ENCODE data around the gene CCNE1. TPM values are rescaled to one million over a fixed set of nuclear protein-coding genes. Genes with fewer than 3 reads are reported as not detected.

Gene CCNE1
- total RNA-seq, 6 experiments from 2014 or later, result 5.6 to 7.0 (median 6.5) TPM

DNA sequence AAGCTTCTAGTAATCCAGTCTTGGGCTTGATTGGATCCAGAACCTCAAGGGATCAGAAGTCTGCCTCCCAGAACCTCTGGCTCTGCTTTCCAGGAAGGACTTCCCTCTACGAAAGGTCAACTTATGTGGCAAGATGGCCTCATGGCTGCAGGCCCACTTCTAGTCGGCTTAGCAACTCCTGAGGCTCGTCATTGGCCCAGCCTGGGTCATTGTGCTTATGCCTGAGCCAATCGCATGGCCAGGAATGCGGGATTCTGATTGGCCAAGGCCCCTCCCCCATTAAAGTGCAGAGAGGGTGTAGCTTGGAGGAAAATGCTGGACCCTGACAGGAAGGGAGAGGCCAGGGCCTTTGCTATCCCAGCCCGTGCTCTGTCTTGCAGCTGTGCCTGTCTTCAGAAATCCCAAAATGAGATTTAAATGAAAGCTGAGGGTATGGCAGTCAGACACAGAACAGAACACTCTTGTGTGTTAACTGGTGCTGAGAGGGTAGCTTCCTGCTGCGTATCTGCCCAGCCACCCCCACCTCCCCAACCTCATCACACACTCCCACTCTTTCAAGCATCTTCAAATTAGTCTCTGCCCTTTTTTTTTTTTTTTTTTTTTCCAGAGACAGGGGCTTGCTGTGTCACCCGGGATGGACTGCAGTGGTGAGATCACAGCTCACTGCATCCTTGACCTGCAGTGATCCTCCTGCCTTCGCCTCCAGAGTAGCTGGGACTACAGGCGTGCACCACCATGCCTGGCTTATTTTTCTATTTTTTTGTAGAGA, 5.5 kb upstream of the CCNE1 start:
- H3K9me3 Mint-ChIP-seq, result no peaks in the 10 kb centered on the region
- TF ChIP-seq, protein P1, sequence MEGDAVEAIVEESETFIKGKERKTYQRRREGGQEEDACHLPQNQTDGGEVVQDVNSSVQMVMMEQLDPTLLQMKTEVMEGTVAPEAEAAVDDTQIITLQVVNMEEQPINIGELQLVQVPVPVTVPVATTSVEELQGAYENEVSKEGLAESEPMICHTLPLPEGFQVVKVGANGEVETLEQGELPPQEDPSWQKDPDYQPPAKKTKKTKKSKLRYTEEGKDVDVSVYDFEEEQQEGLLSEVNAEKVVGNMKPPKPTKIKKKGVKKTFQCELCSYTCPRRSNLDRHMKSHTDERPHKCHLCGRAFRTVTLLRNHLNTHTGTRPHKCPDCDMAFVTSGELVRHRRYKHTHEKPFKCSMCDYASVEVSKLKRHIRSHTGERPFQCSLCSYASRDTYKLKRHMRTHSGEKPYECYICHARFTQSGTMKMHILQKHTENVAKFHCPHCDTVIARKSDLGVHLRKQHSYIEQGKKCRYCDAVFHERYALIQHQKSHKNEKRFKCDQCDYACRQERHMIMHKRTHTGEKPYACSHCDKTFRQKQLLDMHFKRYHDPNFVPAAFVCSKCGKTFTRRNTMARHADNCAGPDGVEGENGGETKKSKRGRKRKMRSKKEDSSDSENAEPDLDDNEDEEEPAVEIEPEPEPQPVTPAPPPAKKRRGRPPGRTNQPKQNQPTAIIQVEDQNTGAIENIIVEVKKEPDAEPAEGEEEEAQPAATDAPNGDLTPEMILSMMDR (IDR thresholded peaks at IDR 0.05), result no peak
- H3K27me3 Mint-ChIP-seq (ENCODE audit: insufficient read depth), result peaks cover 10% of the 10 kb centered on the region
- no peaks in the 10 kb centered on the region for H3K36me3 Mint-ChIP-seq (ENCODE audit: low read depth)
- no peak overlapping the region for H3K27ac Mint-ChIP-seq
- H3K4me3 Mint-ChIP-seq, result no peak overlapping the region
- DNase-seq, result no peak
- peaks cover 5% of the 10 kb centered on the region; the same call in 1 of the 2 replicates for H3K4me1 Mint-ChIP-seq (ENCODE audit: low read depth)

DNA sequence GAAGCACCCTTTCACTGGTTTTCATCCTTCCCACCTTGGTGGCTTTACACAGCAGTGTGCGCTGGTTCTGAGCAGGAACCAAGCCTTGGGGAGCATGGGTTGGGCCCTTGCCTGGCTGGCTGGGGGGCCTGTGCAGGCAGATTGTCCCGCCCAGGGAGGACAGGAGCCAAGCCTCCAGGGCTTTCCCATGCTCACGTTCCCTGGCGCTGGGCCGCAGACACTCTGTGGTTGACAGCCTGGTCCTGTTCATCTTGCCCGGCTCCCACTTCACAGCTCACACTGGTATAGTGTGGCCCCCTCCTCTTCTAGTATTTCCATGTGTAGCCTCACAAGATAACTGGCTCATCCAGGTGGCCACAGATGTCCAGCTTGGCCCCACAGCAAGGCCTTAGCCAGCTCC, 4.6 kb upstream of the CCNE1 start:
- H3K4me1 Mint-ChIP-seq (ENCODE audit: low read depth), result peaks cover 5% of the 10 kb centered on the region; the same call in 1 of the 2 replicates
- TF ChIP-seq, protein P1 (IDR thresholded peaks at IDR 0.05), result no peak
- DNase-seq, result no peak
- no peaks in the 10 kb centered on the region for H3K9me3 Mint-ChIP-seq
- no peak overlapping the region for H3K27ac Mint-ChIP-seq
- no peak overlapping the region for H3K4me3 Mint-ChIP-seq
- no peaks in the 10 kb centered on the region for H3K36me3 Mint-ChIP-seq (ENCODE audit: low read depth)
- peaks cover 10% of the 10 kb centered on the region for H3K27me3 Mint-ChIP-seq (ENCODE audit: insufficient read depth)

DNA sequence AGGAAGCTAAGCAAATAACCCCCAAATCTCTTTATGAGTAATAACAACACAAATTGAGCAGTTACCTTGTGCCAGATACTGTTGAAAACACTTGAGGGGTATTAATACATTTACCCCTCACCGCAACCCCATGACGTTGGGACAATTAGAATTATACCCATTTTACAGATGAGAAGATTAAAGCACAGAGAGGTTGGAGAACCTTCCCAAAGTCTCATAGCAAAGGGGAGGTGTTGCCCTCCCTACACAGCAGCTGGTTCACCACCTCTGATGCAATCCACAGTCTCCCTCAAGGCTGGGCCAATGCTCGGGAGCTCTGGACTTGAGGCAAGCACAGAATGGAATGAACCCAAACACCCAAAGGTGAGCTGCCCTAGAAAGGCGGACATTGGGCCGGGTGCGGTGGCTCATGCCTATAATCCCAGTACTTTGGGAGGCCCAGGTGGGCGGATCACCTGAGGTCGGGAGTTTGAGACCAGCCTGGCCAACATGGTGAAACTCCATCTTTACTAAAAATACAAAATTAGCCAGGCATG, 3.9 kb upstream of the CCNE1 start:
- Mint-ChIP-seq H3K36me3 (ENCODE audit: low read depth) (no peaks in the 10 kb centered on the region), H3K27ac (no peak overlapping the region), H3K4me3 (no peak overlapping the region), H3K4me1 (ENCODE audit: low read depth) (peaks cover 9% of the 10 kb centered on the region; the same call in 1 of the 2 replicates), H3K9me3 (no peaks in the 10 kb centered on the region), H3K27me3 (ENCODE audit: insufficient read depth) (peaks cover 10% of the 10 kb centered on the region)
- DNase-seq, result no peak
- TF ChIP-seq, protein P1 (IDR thresholded peaks at IDR 0.05), result no peak

DNA sequence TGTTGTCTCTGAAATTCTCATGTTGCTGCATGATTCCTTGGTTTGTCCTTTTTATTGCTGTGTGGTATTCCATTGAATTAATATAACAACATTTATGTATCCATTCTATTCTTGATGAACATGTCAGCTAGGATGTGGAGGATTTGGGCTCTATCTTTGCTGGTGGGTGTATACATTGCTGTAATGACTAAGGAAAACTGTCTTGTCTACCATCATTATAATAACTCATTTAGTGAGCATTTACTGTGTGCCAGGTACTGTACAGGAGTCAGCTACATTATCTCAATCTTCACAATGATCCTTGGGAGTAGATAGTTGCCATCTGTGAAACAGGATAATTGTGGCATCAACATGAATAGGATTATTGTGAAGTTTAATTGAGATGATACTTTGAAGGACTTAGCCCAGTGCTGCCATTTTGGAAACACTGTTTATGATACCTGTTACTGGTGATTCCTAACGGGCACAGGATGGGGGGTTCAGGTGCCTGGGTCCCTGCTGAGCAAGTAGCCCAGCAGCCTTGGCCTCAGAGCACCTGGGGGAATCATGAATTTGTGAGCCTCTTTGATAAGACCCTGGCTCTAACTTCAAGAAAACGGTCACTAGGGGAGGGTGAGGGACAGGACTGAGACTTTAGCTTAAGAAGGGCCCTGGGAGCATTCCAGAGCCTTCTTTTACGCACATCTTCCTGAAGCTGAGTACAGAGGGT, 1.8 kb upstream of the CCNE1 start:
- H3K27me3 Mint-ChIP-seq (ENCODE audit: insufficient read depth), result peaks cover 2% of the 10 kb centered on the region; the same call in 1 of the 2 replicates
- TF ChIP-seq, protein P1 (IDR thresholded peaks at IDR 0.05), result no peak
- H3K4me1 Mint-ChIP-seq (ENCODE audit: low read depth), result peaks cover 10% of the 10 kb centered on the region; the same call in 1 of the 2 replicates
- DNase-seq, result no peak
- no peaks in the 10 kb centered on the region for H3K36me3 Mint-ChIP-seq (ENCODE audit: low read depth)
- H3K4me3 Mint-ChIP-seq, result no peak overlapping the region
- H3K9me3 Mint-ChIP-seq, result no peaks in the 10 kb centered on the region
- H3K27ac Mint-ChIP-seq, result no peak overlapping the region

DNA sequence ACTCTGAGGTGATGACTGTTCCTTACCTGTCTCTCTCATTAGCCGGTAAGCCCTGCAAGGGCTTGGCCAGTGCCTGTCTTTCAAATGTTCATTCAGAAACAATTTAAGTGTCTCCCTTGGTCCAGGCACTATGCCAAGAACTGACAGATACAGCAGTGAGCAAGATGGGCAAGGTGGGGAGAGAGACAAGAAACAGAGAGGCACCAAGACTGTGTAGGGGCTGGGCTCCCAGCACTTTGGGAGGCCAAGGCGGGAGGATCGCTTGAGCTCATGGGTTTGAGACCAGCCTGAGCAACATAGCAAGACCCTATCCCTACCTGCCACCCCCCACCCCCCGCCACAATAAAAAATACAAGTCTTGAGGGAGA, 1.3 kb upstream of the CCNE1 start:
- Mint-ChIP-seq H3K4me3 (peak overlapping the region; percentile 72), H3K36me3 (ENCODE audit: low read depth) (no peaks in the 10 kb centered on the region), H3K4me1 (ENCODE audit: low read depth) (peaks cover 10% of the 10 kb centered on the region; the same call in 1 of the 2 replicates), H3K27ac (no peak overlapping the region), H3K9me3 (no peaks in the 10 kb centered on the region), H3K27me3 (ENCODE audit: insufficient read depth) (peaks cover 2% of the 10 kb centered on the region; the same call in 1 of the 2 replicates)
- DNase-seq, result peak; percentile 12
- TF ChIP-seq, protein P1 (IDR thresholded peaks at IDR 0.05), result no peak
